GM10266 (cell line): ENCODE data around the gene PPDPF.

Experiments used
- DNase-seq: peaks from one replicate; pipeline ENCODE4 v3.0.0; 2012; ENCODE audit errors: extremely low spot score
- CTCF ChIP-seq: IDR thresholded peaks from 2 replicates; pipeline ENCODE4 v1.5.1; 2012; ENCODE audit warnings: mild to moderate bottlenecking, low read depth; ENCODE audit not compliant: control insufficient read depth, insufficient read depth; ENCODE audit errors: missing control alignments

Gene PPDPF

GRCh38 chr20:63549679-63550282, 29.2 kb downstream of the PPDPF start:
- DNase-seq, result no peak
- TF ChIP-seq CTCF, result no peak

DNA sequence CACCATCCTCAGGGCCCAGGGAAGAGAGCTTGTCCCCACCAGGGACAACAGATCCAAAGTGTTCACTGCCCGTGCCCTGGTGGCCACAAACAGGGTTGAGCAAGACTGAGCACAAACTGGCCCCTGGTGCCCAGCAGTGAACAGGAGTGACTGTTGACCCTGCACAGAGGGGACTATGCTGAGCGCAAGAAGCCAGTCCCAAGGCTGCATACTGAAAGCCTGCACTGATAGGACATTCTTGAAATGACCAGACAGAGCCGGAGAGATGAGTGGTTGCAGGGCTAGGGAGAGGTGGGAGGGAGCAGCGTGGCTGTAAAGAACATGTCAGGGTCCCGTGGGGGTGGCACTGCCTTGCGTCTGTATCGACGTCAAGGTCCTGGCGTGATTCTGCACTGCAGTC, 30.5 kb downstream of the PPDPF start:
- TF ChIP-seq CTCF, result no peak
- DNase-seq, result no peak

DNA sequence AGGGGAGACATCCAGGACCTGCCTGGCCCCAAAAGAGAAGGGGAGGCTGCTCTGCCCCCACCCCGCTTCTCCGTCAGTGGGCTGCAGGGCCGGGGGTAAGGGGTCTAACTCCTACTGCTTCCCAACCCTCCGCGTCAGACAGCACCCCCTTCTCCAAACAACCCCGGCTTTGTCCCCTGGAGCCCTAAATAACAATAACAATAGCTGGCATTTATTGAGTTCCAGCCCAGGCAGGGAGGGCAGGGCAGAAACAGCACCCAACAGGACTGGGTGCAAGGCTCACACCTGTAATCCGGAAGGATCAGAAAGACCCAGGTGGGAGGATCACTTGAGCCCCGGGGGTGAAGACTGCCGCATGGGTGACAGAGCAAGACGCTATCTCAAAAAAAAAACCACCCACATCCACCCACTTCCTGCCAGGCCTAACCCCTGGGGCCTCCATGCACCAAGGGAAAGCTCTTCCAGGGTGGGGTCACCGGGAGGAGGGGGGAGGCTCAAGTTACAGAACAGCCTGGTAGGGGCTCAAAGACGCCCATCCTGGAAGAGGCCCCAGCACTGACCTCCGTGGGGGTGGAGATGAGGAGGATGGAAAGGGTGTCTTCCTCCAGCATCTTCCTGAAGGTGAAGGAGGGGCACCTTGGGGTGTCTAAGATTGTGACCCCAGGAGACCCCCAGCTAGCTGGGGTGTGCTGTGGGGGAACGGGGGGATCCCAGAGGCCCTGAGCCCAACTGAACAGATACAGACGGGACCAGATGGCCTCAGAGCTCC, 32.1 kb downstream of the PPDPF start:
- DNase-seq, result no peak
- no peak for TF ChIP-seq CTCF

GRCh38 chr20:63553251-63553932, 32.8 kb downstream of the PPDPF start:
- peak; percentile 95 for DNase-seq
- no peak for TF ChIP-seq CTCF

DNA sequence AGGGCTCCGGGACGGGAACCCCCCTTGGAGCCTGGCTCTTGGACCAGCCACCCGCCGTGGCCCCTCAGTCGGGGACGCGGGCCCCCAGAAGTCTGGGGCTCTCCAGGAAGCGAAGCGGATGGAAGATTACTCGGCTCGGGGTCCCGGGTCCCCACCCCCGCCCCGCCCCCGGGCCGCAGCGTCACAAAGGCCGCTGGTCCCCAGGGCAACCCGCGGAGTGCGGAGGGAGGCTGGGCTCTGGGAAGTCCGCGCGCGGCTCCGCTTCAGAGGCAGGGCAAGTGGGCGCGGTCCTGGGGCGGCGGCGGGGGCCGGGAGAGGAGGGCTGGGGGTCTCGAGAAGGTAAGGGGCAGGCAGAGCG, 33.3 kb downstream of the PPDPF start, which contains the start of gene FNDC11:
Gene FNDC11, plus strand, starts transcription at position 227 of the 358 bp plus-strand sequence. CDS start 1,505 bp downstream, outside the sequence.
- DNase-seq, result peak; percentile 73
- no peak for TF ChIP-seq CTCF

DNA sequence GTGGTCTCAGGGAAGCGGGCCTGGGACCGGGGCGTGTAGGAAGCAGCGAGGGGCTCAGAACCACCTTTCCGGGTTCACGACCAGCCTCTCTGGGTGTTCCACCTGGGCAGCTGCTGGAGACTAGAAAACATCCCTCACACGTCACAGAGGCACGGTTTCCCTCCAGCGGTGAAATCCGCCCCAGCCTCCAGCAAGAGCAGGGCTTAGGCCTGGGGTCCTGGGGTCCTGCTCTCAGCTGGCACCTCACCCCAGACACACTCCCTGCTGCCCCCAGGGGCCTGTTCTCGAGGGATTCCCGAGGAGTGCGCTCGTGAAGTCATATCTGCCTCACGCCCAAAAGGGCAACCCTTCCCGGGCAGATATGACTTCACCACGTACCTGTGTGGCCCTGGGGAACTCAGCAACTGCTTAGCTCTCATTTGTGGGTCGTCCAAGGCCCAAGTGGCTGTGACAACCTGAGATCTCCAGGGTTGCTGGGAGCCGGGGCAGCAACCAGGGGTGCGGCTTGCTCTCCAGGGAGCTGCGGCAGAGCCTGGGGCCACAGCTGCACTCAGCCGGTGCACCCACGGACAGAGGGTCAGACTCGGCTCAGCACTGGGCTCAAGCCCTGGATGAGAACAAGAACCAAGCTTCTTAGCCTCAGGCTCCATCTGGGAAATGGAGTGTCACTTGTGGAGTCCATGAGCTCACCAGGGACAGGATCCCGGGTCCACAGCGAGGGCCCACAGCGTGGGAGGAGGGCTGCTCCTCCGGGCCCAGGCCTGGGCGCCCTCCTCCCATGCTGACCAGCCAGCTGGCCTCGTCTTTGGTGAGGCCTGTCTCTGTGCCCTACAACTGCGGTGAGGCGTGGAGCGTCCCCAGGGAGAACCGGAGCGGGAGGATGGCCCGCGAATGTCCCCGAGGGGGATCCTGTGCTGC, 34.1 kb downstream of the PPDPF start:
- TF ChIP-seq CTCF, result no peak
- DNase-seq, result no peak
